ENCODE results near the gene CYP27B1.

- peak; percentile 6 to 26 (median 16) for TF ChIP-seq CTCF (IDR thresholded peaks at IDR 0.05)
- no peak for TF ChIP-seq POLR2AphosphoS5 (IDR thresholded peaks at IDR 0.05)
- TF ChIP-seq POLR2A (IDR thresholded peaks at IDR 0.05) = no peak
Observed at GRCh38 chr12:57765003-57765697, 1.7 kb downstream of the CYP27B1 start.
